HEK293 (cell line): ENCODE data around the gene EFEMP2.
A peak's percentile ranks its signal among the peaks of the same experiment; 100 is the strongest.

Experiments
- BCL11A ChIP-seq: fragments of 450-650 bp; formaldehyde crosslinking; IDR thresholded peaks from 2 replicates; pipeline ENCODE4 v1.5.1; 2016; ENCODE audit warnings: low read depth, missing biosample characterization, missing genetic modification characterization
- KLF9 ChIP-seq: fragments of 450-650 bp; formaldehyde crosslinking; IDR thresholded peaks from 2 replicates; pipeline ENCODE4 v1.5.1; 2016; ENCODE audit warnings: missing biosample characterization, missing genetic modification characterization, low read depth
- REST ChIP-seq: fragments of 450-650 bp; formaldehyde crosslinking; IDR thresholded peaks from 2 replicates; pipeline ENCODE4 v1.5.1; 2016; ENCODE audit warnings: missing biosample characterization, missing genetic modification characterization
- SALL2 ChIP-seq: fragments of 450-650 bp; formaldehyde crosslinking; IDR thresholded peaks from 2 replicates; pipeline ENCODE4 v1.5.0; 2017; ENCODE audit warnings: missing biosample characterization, mild to moderate bottlenecking, missing genetic modification characterization, borderline replicate concordance
- ZBTB8A ChIP-seq: fragments of 450-650 bp; formaldehyde crosslinking; IDR thresholded peaks from 2 replicates; pipeline ENCODE4 v1.5.1; 2016; ENCODE audit warnings: missing biosample characterization, missing genetic modification characterization
- ZNF146 ChIP-seq: fragments of 450-650 bp; formaldehyde crosslinking; IDR thresholded peaks from 2 replicates; pipeline ENCODE4 v1.5.1; 2016; ENCODE audit warnings: missing biosample characterization, missing genetic modification characterization
- ZNF169 ChIP-seq: fragments of 450-650 bp; formaldehyde crosslinking; IDR thresholded peaks from 2 replicates; pipeline ENCODE4 v1.5.1; 2016; ENCODE audit warnings: missing biosample characterization, missing genetic modification characterization
- ZNF280C ChIP-seq: fragments of 450-650 bp; formaldehyde crosslinking; IDR thresholded peaks from 2 replicates; pipeline ENCODE4 v1.5.1; 2016; ENCODE audit warnings: missing biosample characterization, missing genetic modification characterization
- ZNF280D ChIP-seq: fragments of 450-650 bp; formaldehyde crosslinking; IDR thresholded peaks from 2 replicates; pipeline ENCODE4 v1.5.1; 2016; ENCODE audit warnings: missing biosample characterization, missing genetic modification characterization
- ZNF529 ChIP-seq: fragments of 450-650 bp; formaldehyde crosslinking; IDR thresholded peaks from 2 replicates; pipeline ENCODE4 v1.5.1; 2017; ENCODE audit warnings: missing genetic modification characterization, missing biosample characterization; ENCODE audit not compliant: insufficient replicate concordance
- ZNF596 ChIP-seq: fragments of 450-650 bp; IDR thresholded peaks from 2 replicates; pipeline ENCODE4 v1.5.0; 2018; ENCODE audit warnings: missing biosample characterization, mild to moderate bottlenecking, missing genetic modification characterization, moderate library complexity
- ZNF623 ChIP-seq: fragments of 450-650 bp; formaldehyde crosslinking; IDR thresholded peaks from 2 replicates; pipeline ENCODE4 v1.5.1; 2016; ENCODE audit warnings: missing biosample characterization, missing genetic modification characterization
- ZNF624 ChIP-seq: fragments of 450-650 bp; formaldehyde crosslinking; IDR thresholded peaks from 2 replicates; pipeline ENCODE4 v1.5.1; 2017; ENCODE audit warnings: missing biosample characterization, missing genetic modification characterization
- ZNF626 ChIP-seq: fragments of 450-650 bp; sonication (Bioruptor Pico); formaldehyde crosslinking; IDR thresholded peaks from 2 replicates; pipeline ENCODE4 v1.5.1; 2018; ENCODE audit warnings: missing biosample characterization, missing genetic modification characterization, inconsistent platforms
- ZNF777 ChIP-seq: fragments of 450-650 bp; formaldehyde crosslinking; IDR thresholded peaks from 2 replicates; pipeline ENCODE4 v1.5.1; 2017; ENCODE audit warnings: missing biosample characterization, missing genetic modification characterization, borderline replicate concordance
- TF ChIP-seq, protein P1 (sequence below): fragments of 450-650 bp; formaldehyde crosslinking; IDR thresholded peaks from 2 replicates; pipeline ENCODE4 v1.5.1; 2016; ENCODE audit warnings: missing biosample characterization, missing genetic modification characterization
- TF ChIP-seq, protein P2 (sequence below): fragments of 450-650 bp; formaldehyde crosslinking; IDR thresholded peaks from 2 replicates; pipeline ENCODE4 v1.5.1; 2016; ENCODE audit warnings: missing biosample characterization, missing genetic modification characterization, low read depth
- TF ChIP-seq, protein P3 (sequence below): fragments of 450-650 bp; formaldehyde crosslinking; IDR thresholded peaks from 2 replicates; pipeline ENCODE4 v1.5.1; 2016; ENCODE audit warnings: missing biosample characterization, missing genetic modification characterization
- TF ChIP-seq, protein P4 (sequence below): fragments of 450-650 bp; formaldehyde crosslinking; IDR thresholded peaks from 2 replicates; pipeline ENCODE4 v1.5.1; 2017; ENCODE audit warnings: missing biosample characterization, missing genetic modification characterization

Gene EFEMP2

GRCh38 chr11:65859095-65859811, 13.3 kb downstream of the EFEMP2 start (continued):
- TF ChIP-seq, protein P1, sequence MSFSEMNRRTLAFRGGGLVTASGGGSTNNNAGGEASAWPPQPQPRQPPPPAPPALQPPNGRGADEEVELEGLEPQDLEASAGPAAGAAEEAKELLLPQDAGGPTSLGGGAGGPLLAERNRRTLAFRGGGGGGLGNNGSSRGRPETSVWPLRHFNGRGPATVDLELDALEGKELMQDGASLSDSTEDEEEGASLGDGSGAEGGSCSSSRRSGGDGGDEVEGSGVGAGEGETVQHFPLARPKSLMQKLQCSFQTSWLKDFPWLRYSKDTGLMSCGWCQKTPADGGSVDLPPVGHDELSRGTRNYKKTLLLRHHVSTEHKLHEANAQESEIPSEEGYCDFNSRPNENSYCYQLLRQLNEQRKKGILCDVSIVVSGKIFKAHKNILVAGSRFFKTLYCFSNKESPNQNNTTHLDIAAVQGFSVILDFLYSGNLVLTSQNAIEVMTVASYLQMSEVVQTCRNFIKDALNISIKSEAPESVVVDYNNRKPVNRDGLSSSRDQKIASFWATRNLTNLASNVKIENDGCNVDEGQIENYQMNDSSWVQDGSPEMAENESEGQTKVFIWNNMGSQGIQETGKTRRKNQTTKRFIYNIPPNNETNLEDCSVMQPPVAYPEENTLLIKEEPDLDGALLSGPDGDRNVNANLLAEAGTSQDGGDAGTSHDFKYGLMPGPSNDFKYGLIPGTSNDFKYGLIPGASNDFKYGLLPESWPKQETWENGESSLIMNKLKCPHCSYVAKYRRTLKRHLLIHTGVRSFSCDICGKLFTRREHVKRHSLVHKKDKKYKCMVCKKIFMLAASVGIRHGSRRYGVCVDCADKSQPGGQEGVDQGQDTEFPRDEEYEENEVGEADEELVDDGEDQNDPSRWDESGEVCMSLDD (tag by site-specific recombination) = peak; percentile 57; the same call in 1 of the 2 replicates
- no peak for TF ChIP-seq ZNF280D (tag by site-specific recombination)
- no peak for TF ChIP-seq ZNF624
- TF ChIP-seq, protein P2, sequence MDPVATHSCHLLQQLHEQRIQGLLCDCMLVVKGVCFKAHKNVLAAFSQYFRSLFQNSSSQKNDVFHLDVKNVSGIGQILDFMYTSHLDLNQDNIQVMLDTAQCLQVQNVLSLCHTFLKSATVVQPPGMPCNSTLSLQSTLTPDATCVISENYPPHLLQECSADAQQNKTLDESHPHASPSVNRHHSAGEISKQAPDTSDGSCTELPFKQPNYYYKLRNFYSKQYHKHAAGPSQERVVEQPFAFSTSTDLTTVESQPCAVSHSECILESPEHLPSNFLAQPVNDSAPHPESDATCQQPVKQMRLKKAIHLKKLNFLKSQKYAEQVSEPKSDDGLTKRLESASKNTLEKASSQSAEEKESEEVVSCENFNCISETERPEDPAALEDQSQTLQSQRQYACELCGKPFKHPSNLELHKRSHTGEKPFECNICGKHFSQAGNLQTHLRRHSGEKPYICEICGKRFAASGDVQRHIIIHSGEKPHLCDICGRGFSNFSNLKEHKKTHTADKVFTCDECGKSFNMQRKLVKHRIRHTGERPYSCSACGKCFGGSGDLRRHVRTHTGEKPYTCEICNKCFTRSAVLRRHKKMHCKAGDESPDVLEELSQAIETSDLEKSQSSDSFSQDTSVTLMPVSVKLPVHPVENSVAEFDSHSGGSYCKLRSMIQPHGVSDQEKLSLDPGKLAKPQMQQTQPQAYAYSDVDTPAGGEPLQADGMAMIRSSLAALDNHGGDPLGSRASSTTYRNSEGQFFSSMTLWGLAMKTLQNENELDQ = no peak
- no peak for TF ChIP-seq ZNF529 (tag by site-specific recombination)
- no peak for TF ChIP-seq ZNF280C (tag by site-specific recombination)
- no peak for TF ChIP-seq ZNF146 (tag by site-specific recombination)
- TF ChIP-seq REST (tag by site-specific recombination) = no peak
- 0 out of 2 replicates have a peak, but pooled peaks have one; percentile 13 for TF ChIP-seq KLF9
- TF ChIP-seq ZNF623 (tag by site-specific recombination) = no peak
- TF ChIP-seq ZNF169 = no peak
- TF ChIP-seq, protein P3, sequence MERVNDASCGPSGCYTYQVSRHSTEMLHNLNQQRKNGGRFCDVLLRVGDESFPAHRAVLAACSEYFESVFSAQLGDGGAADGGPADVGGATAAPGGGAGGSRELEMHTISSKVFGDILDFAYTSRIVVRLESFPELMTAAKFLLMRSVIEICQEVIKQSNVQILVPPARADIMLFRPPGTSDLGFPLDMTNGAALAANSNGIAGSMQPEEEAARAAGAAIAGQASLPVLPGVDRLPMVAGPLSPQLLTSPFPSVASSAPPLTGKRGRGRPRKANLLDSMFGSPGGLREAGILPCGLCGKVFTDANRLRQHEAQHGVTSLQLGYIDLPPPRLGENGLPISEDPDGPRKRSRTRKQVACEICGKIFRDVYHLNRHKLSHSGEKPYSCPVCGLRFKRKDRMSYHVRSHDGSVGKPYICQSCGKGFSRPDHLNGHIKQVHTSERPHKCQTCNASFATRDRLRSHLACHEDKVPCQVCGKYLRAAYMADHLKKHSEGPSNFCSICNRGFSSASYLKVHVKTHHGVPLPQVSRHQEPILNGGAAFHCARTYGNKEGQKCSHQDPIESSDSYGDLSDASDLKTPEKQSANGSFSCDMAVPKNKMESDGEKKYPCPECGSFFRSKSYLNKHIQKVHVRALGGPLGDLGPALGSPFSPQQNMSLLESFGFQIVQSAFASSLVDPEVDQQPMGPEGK (tag by site-specific recombination) = peak; percentile 69
- TF ChIP-seq ZNF596 (tag by site-specific recombination) = no peak
- no peak for TF ChIP-seq ZNF626 (tag by site-specific recombination)
- TF ChIP-seq ZNF777 (tag by site-specific recombination) = no peak
- TF ChIP-seq, protein P4, sequence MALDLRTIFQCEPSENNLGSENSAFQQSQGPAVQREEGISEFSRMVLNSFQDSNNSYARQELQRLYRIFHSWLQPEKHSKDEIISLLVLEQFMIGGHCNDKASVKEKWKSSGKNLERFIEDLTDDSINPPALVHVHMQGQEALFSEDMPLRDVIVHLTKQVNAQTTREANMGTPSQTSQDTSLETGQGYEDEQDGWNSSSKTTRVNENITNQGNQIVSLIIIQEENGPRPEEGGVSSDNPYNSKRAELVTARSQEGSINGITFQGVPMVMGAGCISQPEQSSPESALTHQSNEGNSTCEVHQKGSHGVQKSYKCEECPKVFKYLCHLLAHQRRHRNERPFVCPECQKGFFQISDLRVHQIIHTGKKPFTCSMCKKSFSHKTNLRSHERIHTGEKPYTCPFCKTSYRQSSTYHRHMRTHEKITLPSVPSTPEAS = no peak
- no peak for TF ChIP-seq BCL11A (tag by site-specific recombination)
- no peak for TF ChIP-seq SALL2 (tag by site-specific recombination)
- TF ChIP-seq ZBTB8A (tag by site-specific recombination) = peak; percentile 93
